Mesenchymal stem cell (in vitro differentiated cells and primary cell): ENCODE data around the gene MGMT.
A peak's percentile ranks its signal among the peaks of the same experiment; 100 is the strongest.

Experiments used
- DNase-seq: peaks from one replicate; pipeline ENCODE4 v3.0.0-alpha.2; 2013
- H2AFZ ChIP-seq: one replicate; pipeline ENCODE4 v1.6.1; 2013; ENCODE audit warnings: low read depth, mild to moderate bottlenecking, control low read depth, inconsistent platforms, low read length, moderate library complexity
- H2AK5ac ChIP-seq: 2 replicates; pipeline ENCODE4 v1.6.1; 2013; ENCODE audit warnings: low read length, moderate library complexity, mild to moderate bottlenecking, inconsistent platforms; ENCODE audit not compliant: severe bottlenecking
- H2BK120ac ChIP-seq: one replicate; pipeline ENCODE4 v1.6.1; 2013; ENCODE audit warnings: low read depth, mild to moderate bottlenecking, inconsistent platforms, low read length, moderate library complexity
- H2BK12ac ChIP-seq, 2 experiments: one replicate each; pipeline ENCODE4 v1.6.1; 2013; ENCODE audit warnings: inconsistent platforms in 2 of 2, low read length in 2 of 2, mild to moderate bottlenecking in 2 of 2, moderate library complexity in 2 of 2, control low read depth in 1 of 2
- H2BK15ac ChIP-seq: one replicate; pipeline ENCODE4 v1.6.1; 2013; ENCODE audit warnings: mild to moderate bottlenecking, low read depth, inconsistent platforms; ENCODE audit not compliant: poor library complexity, severe bottlenecking
- H2BK5ac ChIP-seq: 2 replicates; pipeline ENCODE4 v1.6.1; 2013; ENCODE audit warnings: low read depth, mild to moderate bottlenecking, low read length, control low read depth, inconsistent platforms; ENCODE audit not compliant: poor library complexity, severe bottlenecking
- H3K14ac ChIP-seq, 2 experiments: one replicate each; pipeline ENCODE4 v1.6.1; 2013; ENCODE audit warnings: inconsistent platforms in 2 of 2, low read length in 2 of 2, control low read depth in 1 of 2, mild to moderate bottlenecking in 1 of 2, moderate library complexity in 1 of 2
- H3K18ac ChIP-seq, 2 experiments: one replicate each; pipeline ENCODE4 v1.6.1; 2013; ENCODE audit warnings: inconsistent platforms in 2 of 2, low read length in 2 of 2, control low read depth in 1 of 2, low read depth in 1 of 2, mild to moderate bottlenecking in 1 of 2
- H3K23ac ChIP-seq, 2 experiments: one replicate each; pipeline ENCODE4 v1.6.1; 2013; ENCODE audit warnings: inconsistent platforms in 2 of 2, low read length in 2 of 2, mild to moderate bottlenecking in 2 of 2, moderate library complexity in 2 of 2, control low read depth in 1 of 2
- H3K27ac ChIP-seq: 2 replicates; pipeline ENCODE4 v1.5.1; 2013; ENCODE audit warnings: mild to moderate bottlenecking, moderate library complexity, low read length, control low read depth, inconsistent platforms; ENCODE audit not compliant: poor library complexity, severe bottlenecking
- H3K27me3 ChIP-seq, 2 experiments: 2 replicates each; pipeline versions ENCODE4 v1.6.1 to v1.7.0; 2013; ENCODE audit warnings: low read length in 2 of 2, mild to moderate bottlenecking in 2 of 2, moderate library complexity in 2 of 2, control low read depth in 1 of 2, inconsistent platforms in 1 of 2; ENCODE audit not compliant: control insufficient read depth in 1 of 2, insufficient read depth in 1 of 2
- H3K36me3 ChIP-seq, 2 experiments: 2 replicates each; pipeline versions ENCODE4 v1.6.1 to v1.7.0; 2013; ENCODE audit warnings: low read length in 2 of 2, control low read depth in 1 of 2, inconsistent platforms in 1 of 2, low read depth in 1 of 2, mild to moderate bottlenecking in 1 of 2; ENCODE audit not compliant: insufficient read depth in 2 of 2, control insufficient read depth in 1 of 2
- H3K4ac ChIP-seq, 2 experiments: one replicate each; pipeline ENCODE4 v1.6.1; 2013; ENCODE audit warnings: inconsistent platforms in 2 of 2, low read length in 2 of 2, mild to moderate bottlenecking in 2 of 2, moderate library complexity in 2 of 2, control low read depth in 1 of 2, low read depth in 1 of 2
- H3K4me1 ChIP-seq: 2 replicates; pipeline ENCODE4 v1.6.1; 2013; ENCODE audit warnings: low read depth, low read length, control low read depth; ENCODE audit not compliant: control insufficient read depth, insufficient read depth
- H3K4me2 ChIP-seq: 2 replicates; pipeline ENCODE4 v1.6.1; 2013; ENCODE audit warnings: low read length, mild to moderate bottlenecking, inconsistent platforms; ENCODE audit not compliant: poor library complexity, severe bottlenecking
- H3K4me3 ChIP-seq, 2 experiments: 2 replicates each; pipeline versions ENCODE4 v1.5.1 to v1.7.0; 2013; ENCODE audit warnings: low read length in 2 of 2, mild to moderate bottlenecking in 2 of 2, control low read depth in 1 of 2, low read depth in 1 of 2; ENCODE audit not compliant: insufficient read depth in 1 of 2
- H3K79me1 ChIP-seq: replicated peaks from 2 replicates; pipeline ENCODE4 v1.6.1; 2013; ENCODE audit warnings: mild to moderate bottlenecking, control low read depth, low read length, inconsistent platforms; ENCODE audit not compliant: poor library complexity, severe bottlenecking
- H3K9ac ChIP-seq: 2 replicates; pipeline ENCODE4 v1.7.0; 2013; ENCODE audit warnings: mild to moderate bottlenecking, low read length, moderate library complexity
- H3K9me3 ChIP-seq: 2 replicates; pipeline ENCODE4 v1.7.0; 2013; ENCODE audit warnings: mild to moderate bottlenecking, low read length; ENCODE audit not compliant: control insufficient read depth
- H4K8ac ChIP-seq: one replicate; pipeline ENCODE4 v1.6.1; 2013; ENCODE audit warnings: inconsistent platforms, mild to moderate bottlenecking, low read length, moderate library complexity
- H4K91ac ChIP-seq: one replicate; pipeline ENCODE4 v1.6.1; 2013; ENCODE audit warnings: mild to moderate bottlenecking, low read length, inconsistent platforms
- WGBS: methylation state at CpG from one replicate; pipeline ENCODE4 v1.1.7; 2013; ENCODE audit warnings: mixed read lengths; 5-methylcytosine and 5-hydroxymethylcytosine counted together

Gene MGMT

DNA sequence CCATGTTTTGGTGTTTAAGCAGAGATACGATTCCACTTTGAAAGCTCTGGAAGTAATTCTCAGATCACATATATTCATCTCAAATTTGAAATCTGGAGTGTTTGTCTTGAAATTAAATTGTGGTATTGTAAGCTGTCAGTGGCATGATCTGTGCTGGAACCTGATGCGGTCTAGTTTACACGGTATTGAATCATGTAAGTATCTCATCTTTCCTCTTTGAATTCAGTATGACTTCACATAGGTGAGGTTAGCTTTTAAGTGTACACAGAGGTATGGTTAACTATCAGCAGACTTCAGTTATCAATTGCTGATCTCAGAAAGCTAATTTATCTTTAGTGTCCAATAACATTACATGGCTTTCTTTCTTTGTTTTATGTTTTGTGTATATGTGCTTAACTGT is 155.2 kb downstream of the MGMT start:
- Histone ChIP-seq H3K4me3 (no peak overlapping the region), H3K27ac (peak overlapping the region; percentile 8), H3K9me3 (no peaks in the 10 kb centered on the region), H3K14ac (no peak overlapping the region), H3K23ac (no peak overlapping the region), H3K79me1 (peaks cover 21% of the 10 kb centered on the region), H3K4me2 (no peak overlapping the region), H3K4ac (no peak overlapping the region), H4K91ac (no peak overlapping the region), H3K27me3 (no peaks in the 10 kb centered on the region), H2AFZ (no peak overlapping the region), H2BK12ac (no peak overlapping the region), H2BK5ac (no peak overlapping the region), H3K4me1 (peaks cover 9% of the 10 kb centered on the region), H4K8ac (no peak overlapping the region), H3K36me3 (no peaks in the 10 kb centered on the region), H2AK5ac (peak overlapping the region; percentile 65), H3K18ac (no peak overlapping the region), H3K9ac (no peak overlapping the region), H2BK15ac (no peak overlapping the region), H2BK120ac (no peak overlapping the region)
- WGBS = 100% methylated on average over 2 of the region's 3 CpGs
- DNase-seq = no peak

DNA sequence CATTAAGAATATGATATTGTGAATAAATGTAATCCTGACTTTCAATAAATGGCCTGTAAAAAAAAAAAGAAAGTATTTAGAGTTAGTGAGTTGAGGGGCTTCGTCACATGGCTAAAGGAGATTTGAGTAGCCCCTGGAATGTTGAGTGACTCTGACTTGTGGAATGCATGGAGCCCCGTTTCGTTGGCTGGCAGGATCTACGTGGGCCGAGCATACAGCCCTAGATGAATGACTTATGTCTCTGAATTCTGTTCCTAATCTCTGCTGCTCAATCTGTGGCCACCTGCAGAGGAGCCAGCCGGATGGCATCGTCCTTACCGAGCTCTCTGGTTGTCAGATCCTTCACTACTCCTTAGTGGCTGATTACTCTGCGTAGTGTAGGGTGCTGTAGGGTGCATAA is 155.7 kb downstream of the MGMT start:
- Histone ChIP-seq H3K18ac (no peak overlapping the region), H3K79me1 (peaks cover 20% of the 10 kb centered on the region), H3K9me3 (no peaks in the 10 kb centered on the region), H3K27ac (peak overlapping the region; percentile 4), H2BK120ac (no peak overlapping the region), H3K9ac (no peak overlapping the region), H3K27me3 (no peaks in the 10 kb centered on the region), H3K14ac (peak overlapping the region in 1 of 2 experiments; percentile 72), H2BK15ac (no peak overlapping the region), H3K4me2 (no peak overlapping the region), H3K4ac (no peak overlapping the region), H3K36me3 (no peaks in the 10 kb centered on the region), H2AK5ac (no peak overlapping the region), H4K91ac (no peak overlapping the region), H4K8ac (no peak overlapping the region), H3K4me3 (no peak overlapping the region), H2BK12ac (no peak overlapping the region), H2BK5ac (no peak overlapping the region), H3K4me1 (peaks cover 11% of the 10 kb centered on the region), H3K23ac (no peak overlapping the region), H2AFZ (no peak overlapping the region)
- WGBS = 46% methylated on average over 9 of the region's 9 CpGs
- DNase-seq = peak; percentile 5

- Histone ChIP-seq H3K18ac (no peak overlapping the region), H3K27ac (no peak overlapping the region), H3K4me3 (no peak overlapping the region), H3K4me2 (no peak overlapping the region), H3K79me1 (peaks cover 23% of the 10 kb centered on the region), H4K91ac (no peak overlapping the region), H3K4me1 (peaks cover 14% of the 10 kb centered on the region), H3K9me3 (no peaks in the 10 kb centered on the region), H3K4ac (no peak overlapping the region), H3K27me3 (no peaks in the 10 kb centered on the region), H2BK120ac (no peak overlapping the region), H2BK5ac (no peak overlapping the region), H3K23ac (no peak overlapping the region), H3K14ac (peak overlapping the region in 1 of 2 experiments; percentile 89), H3K9ac (no peak overlapping the region), H2AK5ac (peak overlapping the region; percentile 68), H4K8ac (no peak overlapping the region), H3K36me3 (no peaks in the 10 kb centered on the region), H2BK15ac (no peak overlapping the region), H2AFZ (no peak overlapping the region), H2BK12ac (peak overlapping the region in 1 of 2 experiments; percentile 31)
- WGBS = 92% methylated on average over 11 of the region's 11 CpGs
- no peak for DNase-seq
Observed at GRCh38 chr10:129624526-129624925, 157.5 kb downstream of the MGMT start.

DNA sequence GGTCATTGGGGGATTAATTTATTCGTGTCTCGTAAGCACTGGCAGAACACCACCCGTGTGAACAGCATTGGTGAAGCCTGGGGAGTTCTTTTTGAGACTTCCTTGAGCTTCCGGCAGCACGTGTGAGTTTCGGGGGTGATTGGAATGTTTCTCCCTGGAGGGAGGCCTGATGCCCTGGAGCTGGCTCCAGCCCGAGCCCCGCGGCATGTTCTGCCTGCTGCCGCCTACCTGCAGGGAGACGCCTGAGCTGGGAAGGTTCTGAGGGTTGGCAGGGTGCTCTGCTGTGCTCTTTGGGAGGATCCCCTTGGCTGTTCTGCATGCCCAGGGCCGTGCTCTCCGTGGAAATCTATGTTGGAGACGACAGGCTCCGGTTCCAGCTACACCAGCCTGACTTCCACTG is 159.3 kb downstream of the MGMT start:
- H3K79me1 ChIP-seq = peaks cover 22% of the 10 kb centered on the region
- H3K9me3 ChIP-seq = no peaks in the 10 kb centered on the region
- no peak overlapping the region for H3K9ac ChIP-seq
- WGBS = 94% methylated on average over 15 of the region's 15 CpGs
- H3K4me2 ChIP-seq = no peak overlapping the region
- no peak overlapping the region for H4K91ac ChIP-seq
- H2BK15ac ChIP-seq = no peak overlapping the region
- H3K4me3 ChIP-seq = no peak overlapping the region
- no peak overlapping the region for H2AK5ac ChIP-seq
- H3K27ac ChIP-seq = no peak overlapping the region
- DNase-seq = no peak
- H3K36me3 ChIP-seq = no peaks in the 10 kb centered on the region
- no peak overlapping the region for H3K14ac ChIP-seq
- H3K18ac ChIP-seq = no peak overlapping the region
- H2BK12ac ChIP-seq = no peak overlapping the region
- H2AFZ ChIP-seq = no peak overlapping the region
- H4K8ac ChIP-seq = no peak overlapping the region
- H3K27me3 ChIP-seq = no peaks in the 10 kb centered on the region
- no peak overlapping the region for H2BK120ac ChIP-seq
- H3K4ac ChIP-seq = no peak overlapping the region
- H3K23ac ChIP-seq = no peak overlapping the region
- H3K4me1 ChIP-seq = peaks cover 14% of the 10 kb centered on the region
- no peak overlapping the region for H2BK5ac ChIP-seq
